SK-N-SH (cell line): ENCODE measurements around the gene ISM1.

Experiments used
- CHD2 ChIP-seq: fragments of 150-350 bp; IDR thresholded peaks from 2 replicates; pipeline ENCODE4 v1.6.1; 2018; ENCODE audit warnings: low read length; ENCODE audit not compliant: partially characterized antibody
- SIN3A ChIP-seq: IDR thresholded peaks from 2 replicates; pipeline ENCODE4 v1.6.1; 2012; ENCODE audit warnings: low read depth, mild to moderate bottlenecking, low read length, moderate library complexity, borderline replicate concordance
- TF ChIP-seq, protein P1 (sequence below): fragments of 200-600 bp; sonication (generic); IDR thresholded peaks from 2 replicates; pipeline ENCODE4 v1.6.1; 2017; ENCODE audit warnings: antibody characterized with exemption, mild to moderate bottlenecking, moderate library complexity
- TF ChIP-seq, protein P2 (sequence below): IDR thresholded peaks from 2 replicates; pipeline ENCODE4 v1.4.0; 2012; ENCODE audit warnings: low read depth

DNA sequence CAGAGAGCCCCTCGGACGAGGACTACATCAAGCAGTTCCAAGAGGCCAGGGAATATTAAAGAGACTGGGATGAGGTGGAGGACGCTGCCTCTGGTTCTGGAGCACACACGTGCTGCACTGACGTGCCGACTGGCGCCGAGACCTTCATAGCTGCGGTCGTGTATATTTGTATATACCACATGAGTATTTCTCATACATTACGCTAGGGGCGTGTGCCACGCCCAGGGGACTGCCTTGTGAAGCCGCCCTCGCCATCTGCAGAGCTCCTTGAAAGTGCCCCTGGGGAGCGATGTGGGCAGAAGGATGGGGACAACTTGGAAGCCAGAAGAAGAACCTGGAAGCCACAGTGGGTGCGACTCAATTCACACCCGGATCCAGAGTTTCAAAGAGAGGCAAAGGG, 78.3 kb downstream of the ISM1 start:
- TF ChIP-seq, protein P1, sequence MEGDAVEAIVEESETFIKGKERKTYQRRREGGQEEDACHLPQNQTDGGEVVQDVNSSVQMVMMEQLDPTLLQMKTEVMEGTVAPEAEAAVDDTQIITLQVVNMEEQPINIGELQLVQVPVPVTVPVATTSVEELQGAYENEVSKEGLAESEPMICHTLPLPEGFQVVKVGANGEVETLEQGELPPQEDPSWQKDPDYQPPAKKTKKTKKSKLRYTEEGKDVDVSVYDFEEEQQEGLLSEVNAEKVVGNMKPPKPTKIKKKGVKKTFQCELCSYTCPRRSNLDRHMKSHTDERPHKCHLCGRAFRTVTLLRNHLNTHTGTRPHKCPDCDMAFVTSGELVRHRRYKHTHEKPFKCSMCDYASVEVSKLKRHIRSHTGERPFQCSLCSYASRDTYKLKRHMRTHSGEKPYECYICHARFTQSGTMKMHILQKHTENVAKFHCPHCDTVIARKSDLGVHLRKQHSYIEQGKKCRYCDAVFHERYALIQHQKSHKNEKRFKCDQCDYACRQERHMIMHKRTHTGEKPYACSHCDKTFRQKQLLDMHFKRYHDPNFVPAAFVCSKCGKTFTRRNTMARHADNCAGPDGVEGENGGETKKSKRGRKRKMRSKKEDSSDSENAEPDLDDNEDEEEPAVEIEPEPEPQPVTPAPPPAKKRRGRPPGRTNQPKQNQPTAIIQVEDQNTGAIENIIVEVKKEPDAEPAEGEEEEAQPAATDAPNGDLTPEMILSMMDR, result peak; percentile 29
- TF ChIP-seq CHD2 (no peak), SIN3A (no peak)
- TF ChIP-seq, protein P2, sequence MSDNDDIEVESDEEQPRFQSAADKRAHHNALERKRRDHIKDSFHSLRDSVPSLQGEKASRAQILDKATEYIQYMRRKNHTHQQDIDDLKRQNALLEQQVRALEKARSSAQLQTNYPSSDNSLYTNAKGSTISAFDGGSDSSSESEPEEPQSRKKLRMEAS, result no peak
